Measurements from ENCODE around the gene HESX1.

DNA sequence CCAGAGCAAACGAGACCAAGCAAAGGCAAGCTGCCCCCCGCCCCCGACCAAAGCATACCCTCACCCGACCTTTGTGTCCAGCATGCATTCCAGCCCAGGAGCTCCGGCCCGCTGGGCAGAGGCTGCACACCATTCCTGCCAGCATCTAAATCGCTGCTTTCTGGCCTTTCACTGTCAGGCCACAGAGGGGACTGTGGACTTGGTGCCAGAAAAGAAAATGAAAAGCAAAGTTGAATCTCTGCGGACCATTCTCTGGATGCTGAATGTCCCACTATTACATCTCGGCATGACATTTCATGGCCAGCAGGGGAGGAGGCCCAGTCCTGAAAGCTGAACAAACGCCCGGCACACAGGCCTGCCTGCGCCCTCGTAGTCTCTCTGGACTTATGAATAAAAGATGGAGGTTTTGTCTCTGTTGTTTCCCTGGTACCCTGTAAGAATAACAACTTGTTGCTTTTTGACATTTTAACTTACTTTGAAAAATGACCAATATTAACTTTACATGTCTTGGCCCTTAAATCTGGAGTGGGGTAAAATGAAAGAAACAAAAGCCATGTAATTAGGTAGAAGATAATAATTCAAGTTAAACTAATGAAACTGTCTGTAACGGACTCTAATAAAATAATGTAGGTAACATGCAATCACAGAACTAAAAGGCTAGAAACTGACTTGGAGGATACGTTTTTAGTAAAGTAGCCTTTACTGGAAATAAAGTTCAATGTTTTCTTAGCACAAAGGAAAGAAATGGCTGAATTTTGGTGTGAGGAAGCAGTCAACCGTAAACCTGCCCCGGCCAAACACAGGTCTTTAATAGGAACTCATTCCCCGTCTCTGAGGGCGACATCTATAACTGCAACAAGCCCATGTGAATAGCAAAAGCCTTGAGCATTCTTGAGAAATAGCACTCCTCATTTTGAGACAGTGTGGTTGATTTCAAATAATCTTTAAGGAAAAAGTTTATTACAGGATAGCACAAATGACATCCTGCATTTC, 47.3 kb downstream of the HESX1 start:
- TF ChIP-seq, protein P1, sequence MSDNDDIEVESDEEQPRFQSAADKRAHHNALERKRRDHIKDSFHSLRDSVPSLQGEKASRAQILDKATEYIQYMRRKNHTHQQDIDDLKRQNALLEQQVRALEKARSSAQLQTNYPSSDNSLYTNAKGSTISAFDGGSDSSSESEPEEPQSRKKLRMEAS (IDR thresholded peaks at IDR 0.05): no peak
- TF ChIP-seq JUND (IDR thresholded peaks at IDR 0.05) (no peak), SP1 (IDR thresholded peaks at IDR 0.05) (no peak), TAF1 (conservative IDR thresholded peaks at IDR 0.05) (no peak), YY1 (IDR thresholded peaks at IDR 0.05) (no peak), EGR1 (IDR thresholded peaks at IDR 0.05; ENCODE audit: low read depth in 2 of 2) (no peak), GABPA (IDR thresholded peaks at IDR 0.05 in 1 of 2, conservative IDR thresholded peaks at IDR 0.05 in 1 of 2) (no peak)
- TF ChIP-seq, protein P2, sequence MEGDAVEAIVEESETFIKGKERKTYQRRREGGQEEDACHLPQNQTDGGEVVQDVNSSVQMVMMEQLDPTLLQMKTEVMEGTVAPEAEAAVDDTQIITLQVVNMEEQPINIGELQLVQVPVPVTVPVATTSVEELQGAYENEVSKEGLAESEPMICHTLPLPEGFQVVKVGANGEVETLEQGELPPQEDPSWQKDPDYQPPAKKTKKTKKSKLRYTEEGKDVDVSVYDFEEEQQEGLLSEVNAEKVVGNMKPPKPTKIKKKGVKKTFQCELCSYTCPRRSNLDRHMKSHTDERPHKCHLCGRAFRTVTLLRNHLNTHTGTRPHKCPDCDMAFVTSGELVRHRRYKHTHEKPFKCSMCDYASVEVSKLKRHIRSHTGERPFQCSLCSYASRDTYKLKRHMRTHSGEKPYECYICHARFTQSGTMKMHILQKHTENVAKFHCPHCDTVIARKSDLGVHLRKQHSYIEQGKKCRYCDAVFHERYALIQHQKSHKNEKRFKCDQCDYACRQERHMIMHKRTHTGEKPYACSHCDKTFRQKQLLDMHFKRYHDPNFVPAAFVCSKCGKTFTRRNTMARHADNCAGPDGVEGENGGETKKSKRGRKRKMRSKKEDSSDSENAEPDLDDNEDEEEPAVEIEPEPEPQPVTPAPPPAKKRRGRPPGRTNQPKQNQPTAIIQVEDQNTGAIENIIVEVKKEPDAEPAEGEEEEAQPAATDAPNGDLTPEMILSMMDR (IDR thresholded peaks at IDR 0.05; ENCODE audit: low read depth, low read length, missing input control): no peak
- TF ChIP-seq, protein P3, sequence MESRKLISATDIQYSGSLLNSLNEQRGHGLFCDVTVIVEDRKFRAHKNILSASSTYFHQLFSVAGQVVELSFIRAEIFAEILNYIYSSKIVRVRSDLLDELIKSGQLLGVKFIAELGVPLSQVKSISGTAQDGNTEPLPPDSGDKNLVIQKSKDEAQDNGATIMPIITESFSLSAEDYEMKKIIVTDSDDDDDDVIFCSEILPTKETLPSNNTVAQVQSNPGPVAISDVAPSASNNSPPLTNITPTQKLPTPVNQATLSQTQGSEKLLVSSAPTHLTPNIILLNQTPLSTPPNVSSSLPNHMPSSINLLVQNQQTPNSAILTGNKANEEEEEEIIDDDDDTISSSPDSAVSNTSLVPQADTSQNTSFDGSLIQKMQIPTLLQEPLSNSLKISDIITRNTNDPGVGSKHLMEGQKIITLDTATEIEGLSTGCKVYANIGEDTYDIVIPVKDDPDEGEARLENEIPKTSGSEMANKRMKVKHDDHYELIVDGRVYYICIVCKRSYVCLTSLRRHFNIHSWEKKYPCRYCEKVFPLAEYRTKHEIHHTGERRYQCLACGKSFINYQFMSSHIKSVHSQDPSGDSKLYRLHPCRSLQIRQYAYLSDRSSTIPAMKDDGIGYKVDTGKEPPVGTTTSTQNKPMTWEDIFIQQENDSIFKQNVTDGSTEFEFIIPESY (IDR thresholded peaks at IDR 0.05): no peak
- TF ChIP-seq, protein P4, sequence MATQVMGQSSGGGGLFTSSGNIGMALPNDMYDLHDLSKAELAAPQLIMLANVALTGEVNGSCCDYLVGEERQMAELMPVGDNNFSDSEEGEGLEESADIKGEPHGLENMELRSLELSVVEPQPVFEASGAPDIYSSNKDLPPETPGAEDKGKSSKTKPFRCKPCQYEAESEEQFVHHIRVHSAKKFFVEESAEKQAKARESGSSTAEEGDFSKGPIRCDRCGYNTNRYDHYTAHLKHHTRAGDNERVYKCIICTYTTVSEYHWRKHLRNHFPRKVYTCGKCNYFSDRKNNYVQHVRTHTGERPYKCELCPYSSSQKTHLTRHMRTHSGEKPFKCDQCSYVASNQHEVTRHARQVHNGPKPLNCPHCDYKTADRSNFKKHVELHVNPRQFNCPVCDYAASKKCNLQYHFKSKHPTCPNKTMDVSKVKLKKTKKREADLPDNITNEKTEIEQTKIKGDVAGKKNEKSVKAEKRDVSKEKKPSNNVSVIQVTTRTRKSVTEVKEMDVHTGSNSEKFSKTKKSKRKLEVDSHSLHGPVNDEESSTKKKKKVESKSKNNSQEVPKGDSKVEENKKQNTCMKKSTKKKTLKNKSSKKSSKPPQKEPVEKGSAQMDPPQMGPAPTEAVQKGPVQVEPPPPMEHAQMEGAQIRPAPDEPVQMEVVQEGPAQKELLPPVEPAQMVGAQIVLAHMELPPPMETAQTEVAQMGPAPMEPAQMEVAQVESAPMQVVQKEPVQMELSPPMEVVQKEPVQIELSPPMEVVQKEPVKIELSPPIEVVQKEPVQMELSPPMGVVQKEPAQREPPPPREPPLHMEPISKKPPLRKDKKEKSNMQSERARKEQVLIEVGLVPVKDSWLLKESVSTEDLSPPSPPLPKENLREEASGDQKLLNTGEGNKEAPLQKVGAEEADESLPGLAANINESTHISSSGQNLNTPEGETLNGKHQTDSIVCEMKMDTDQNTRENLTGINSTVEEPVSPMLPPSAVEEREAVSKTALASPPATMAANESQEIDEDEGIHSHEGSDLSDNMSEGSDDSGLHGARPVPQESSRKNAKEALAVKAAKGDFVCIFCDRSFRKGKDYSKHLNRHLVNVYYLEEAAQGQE (IDR thresholded peaks at IDR 0.05): no peak

All from liver (tissue), 3 donors.